ENCODE measurements around the gene EFNB1. TPM values are rescaled to one million over a fixed set of nuclear protein-coding genes. Genes with fewer than 3 reads are reported as not detected.
"Not testable (repeated sequence)": the region's sequence is repeated elsewhere in the genome, so short reads cannot be mapped to it uniquely, and the experiment has no call there.

Gene EFNB1
- 10 to 100 TPM; 19.0 to 77.6 (median 55.3) TPM for total RNA-seq

DNA sequence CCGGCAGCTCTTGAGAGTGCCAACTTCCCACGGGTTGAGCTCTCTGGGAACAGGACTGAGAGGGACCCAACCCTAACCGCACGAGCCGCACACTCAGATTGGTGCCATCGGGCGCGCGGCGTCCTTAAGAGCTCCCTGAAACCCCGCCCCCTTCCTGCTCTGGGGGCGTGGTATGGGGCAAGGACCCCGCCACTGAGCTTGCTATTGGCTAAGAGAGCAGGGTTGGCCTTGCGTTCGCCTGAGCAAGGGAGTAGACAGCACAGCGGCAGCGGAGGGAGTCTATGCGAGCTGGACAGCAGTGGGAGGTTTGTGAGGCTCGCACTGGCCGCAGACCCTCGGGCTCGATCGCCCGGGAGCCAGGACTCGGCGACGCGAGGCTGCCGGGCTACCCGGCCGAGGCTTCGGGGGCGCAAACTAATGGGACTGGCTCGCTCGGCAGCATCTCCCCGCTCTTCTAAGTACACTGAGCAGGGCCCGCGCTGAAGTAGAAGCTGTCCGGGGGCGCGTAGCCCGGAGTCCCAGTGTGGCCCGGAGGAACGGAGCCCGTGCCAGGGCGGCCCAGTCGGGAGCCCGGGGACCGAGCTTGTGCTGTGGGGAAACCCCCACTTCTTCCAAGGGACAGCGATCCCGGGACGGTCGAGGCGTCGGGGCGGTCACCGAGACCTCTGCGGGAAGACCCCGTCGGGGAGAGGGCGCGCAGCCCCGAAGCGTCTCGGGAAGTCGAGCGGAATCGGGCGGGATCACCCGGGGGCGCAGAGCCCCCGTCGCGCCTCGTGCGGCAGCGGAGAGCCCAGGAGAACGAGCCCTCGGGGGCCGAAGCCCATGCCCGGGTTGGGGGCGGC lies at the start of gene EFNB1:
Gene EFNB1, plus strand, starts transcription at position 282 of the 842 bp plus-strand sequence. CDS start 756 bp downstream, outside the sequence.
- Histone ChIP-seq H3K36me3 (no peaks in the 10 kb centered on the region), H3K27ac (peak within 1 kb of the TSS; percentile 70 to 91 (median 86)), H3K4me3 (peak within 1 kb of the TSS; percentile 58 to 89 (median 74)), H3K4me1 (peaks cover 0 to 16% (median 0%) of the 10 kb centered on the region in 4 donors), H3K9me3 (no peaks in the 10 kb centered on the region), H3K27me3 (no peaks in the 10 kb centered on the region)
- DNase-seq, result peak; percentile 86 to 95 (median 90)
- TF ChIP-seq, protein P1, sequence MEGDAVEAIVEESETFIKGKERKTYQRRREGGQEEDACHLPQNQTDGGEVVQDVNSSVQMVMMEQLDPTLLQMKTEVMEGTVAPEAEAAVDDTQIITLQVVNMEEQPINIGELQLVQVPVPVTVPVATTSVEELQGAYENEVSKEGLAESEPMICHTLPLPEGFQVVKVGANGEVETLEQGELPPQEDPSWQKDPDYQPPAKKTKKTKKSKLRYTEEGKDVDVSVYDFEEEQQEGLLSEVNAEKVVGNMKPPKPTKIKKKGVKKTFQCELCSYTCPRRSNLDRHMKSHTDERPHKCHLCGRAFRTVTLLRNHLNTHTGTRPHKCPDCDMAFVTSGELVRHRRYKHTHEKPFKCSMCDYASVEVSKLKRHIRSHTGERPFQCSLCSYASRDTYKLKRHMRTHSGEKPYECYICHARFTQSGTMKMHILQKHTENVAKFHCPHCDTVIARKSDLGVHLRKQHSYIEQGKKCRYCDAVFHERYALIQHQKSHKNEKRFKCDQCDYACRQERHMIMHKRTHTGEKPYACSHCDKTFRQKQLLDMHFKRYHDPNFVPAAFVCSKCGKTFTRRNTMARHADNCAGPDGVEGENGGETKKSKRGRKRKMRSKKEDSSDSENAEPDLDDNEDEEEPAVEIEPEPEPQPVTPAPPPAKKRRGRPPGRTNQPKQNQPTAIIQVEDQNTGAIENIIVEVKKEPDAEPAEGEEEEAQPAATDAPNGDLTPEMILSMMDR (IDR thresholded peaks at IDR 0.05), result no peak
- TF ChIP-seq POLR2A (IDR thresholded peaks at IDR 0.05), result peak; percentile 97 to 99

DNA sequence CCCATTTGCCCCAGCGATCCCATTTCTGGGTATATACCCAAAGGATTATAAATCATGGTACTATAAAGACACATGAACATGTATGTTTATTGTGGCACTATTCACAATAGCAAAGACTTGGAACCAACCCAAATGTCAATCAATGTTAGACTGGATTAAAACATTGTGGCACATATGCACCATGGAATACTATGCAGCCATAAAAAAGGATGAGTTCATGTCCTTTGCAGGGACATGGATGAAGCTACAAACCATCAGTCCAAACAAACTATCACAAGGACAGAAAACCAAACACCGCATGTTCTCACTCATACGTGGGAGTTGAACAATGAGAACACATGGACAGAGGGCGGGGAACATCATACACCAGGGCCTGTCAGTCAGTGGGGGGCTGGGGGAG lies 47.5 kb upstream of the EFNB1 start:
- not testable (repeated sequence) for H3K4me3 ChIP-seq, H3K4me1 ChIP-seq, H3K9me3 ChIP-seq, H3K27ac ChIP-seq, DNase-seq, H3K27me3 ChIP-seq, H3K36me3 ChIP-seq

DNA sequence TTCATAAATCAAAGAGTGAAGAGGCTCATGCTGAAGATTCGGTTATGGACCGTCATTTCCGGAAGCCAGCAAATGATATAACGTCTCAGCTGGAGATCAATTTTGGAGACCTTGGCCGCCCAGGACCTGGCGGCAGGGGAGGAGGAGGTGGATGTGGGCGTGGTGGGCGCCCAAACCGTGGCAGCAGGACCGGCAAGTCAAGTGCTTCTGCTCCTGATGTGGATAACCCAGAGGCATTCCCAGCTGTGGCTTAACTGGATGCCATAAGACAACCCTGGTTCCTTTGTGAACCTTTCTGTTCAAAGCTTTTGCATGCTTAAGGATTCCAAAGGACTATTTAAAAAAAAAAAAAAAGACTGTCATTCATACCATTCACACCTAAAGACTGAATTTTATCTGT lies 44.0 kb upstream of the EFNB1 start:
- no peaks in the 10 kb centered on the region for H3K36me3 ChIP-seq
- H3K4me1 ChIP-seq, result no peaks in the 10 kb centered on the region
- TF ChIP-seq, protein P1 (IDR thresholded peaks at IDR 0.05), result no peak
- no peak for TF ChIP-seq POLR2A (IDR thresholded peaks at IDR 0.05)
- no peak for DNase-seq
- H3K4me3 ChIP-seq, result no peak overlapping the region
- H3K9me3 ChIP-seq, result no peaks in the 10 kb centered on the region
- H3K27ac ChIP-seq, result no peak overlapping the region
- H3K27me3 ChIP-seq, result no peaks in the 10 kb centered on the region

DNA sequence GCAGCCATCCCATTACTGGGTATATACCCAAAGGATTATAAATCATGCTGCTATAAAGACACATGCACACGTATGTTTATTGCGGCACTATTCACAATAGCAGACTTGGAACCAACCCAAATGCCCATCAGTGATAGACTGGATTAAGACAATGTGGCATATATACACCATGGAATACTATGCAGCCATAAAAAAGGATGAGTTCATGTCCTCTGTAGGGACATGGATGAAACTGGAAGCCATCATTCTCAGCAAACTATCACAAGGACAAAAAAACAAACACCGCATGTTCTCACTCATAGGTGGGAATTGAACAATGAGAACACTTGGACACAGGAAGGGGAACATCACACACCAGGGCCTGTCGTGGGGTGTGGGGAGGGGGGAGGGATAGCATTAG lies 42.2 kb upstream of the EFNB1 start:
- not testable (repeated sequence) for H3K9me3 ChIP-seq, DNase-seq, H3K4me3 ChIP-seq, H3K27me3 ChIP-seq, H3K4me1 ChIP-seq, H3K27ac ChIP-seq, H3K36me3 ChIP-seq

DNA sequence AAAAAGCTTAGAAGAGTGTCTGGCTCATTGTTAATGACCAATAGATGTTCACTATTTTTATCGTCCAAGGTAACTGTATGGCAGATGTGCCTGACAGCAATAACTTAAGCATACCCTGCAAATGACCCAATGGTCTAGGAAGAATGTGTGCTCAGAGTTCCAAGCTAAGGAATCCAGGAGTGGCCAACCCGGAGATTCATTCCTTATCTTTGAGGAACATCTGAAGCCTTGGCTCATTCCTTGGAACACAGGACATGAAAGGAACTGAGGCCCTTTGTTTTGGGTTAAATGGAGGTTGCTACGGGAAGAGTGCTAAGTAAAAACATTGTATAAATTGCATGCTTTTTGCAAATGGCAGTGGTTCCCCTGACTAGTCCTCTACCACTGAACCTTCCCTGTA lies 38.9 kb upstream of the EFNB1 start:
- Histone ChIP-seq H3K9me3 (no peaks in the 10 kb centered on the region), H3K4me3 (no peak overlapping the region), H3K27ac (no peak overlapping the region), H3K27me3 (no peaks in the 10 kb centered on the region), H3K36me3 (no peaks in the 10 kb centered on the region), H3K4me1 (no peaks in the 10 kb centered on the region)
- TF ChIP-seq POLR2A (IDR thresholded peaks at IDR 0.05), result no peak
- TF ChIP-seq, protein P1 (IDR thresholded peaks at IDR 0.05), result no peak
- DNase-seq, result no peak

DNA sequence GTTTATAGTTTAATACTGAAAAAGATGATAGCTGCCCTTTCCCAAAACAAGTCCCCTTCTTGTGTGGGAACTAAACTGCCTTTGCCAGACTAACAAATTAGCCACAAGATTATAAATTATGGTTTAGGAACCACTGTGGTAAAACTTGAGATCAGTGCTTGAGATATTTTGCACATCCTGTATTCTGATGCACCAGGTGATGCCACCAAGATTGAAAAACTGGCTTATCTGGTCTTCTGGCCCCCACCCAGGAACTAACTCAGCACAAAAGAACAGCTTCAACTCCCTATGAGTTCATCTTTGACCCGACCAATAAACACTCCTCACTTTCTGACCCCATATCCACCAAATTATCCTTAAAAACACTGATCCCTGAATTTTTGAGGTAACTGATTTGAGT lies 36.7 kb upstream of the EFNB1 start:
- H3K4me3 ChIP-seq, result no peak overlapping the region
- no peak for DNase-seq
- H3K27me3 ChIP-seq, result no peaks in the 10 kb centered on the region
- TF ChIP-seq, protein P1 (IDR thresholded peaks at IDR 0.05), result no peak
- no peak for TF ChIP-seq POLR2A (IDR thresholded peaks at IDR 0.05)
- no peaks in the 10 kb centered on the region for H3K9me3 ChIP-seq
- H3K27ac ChIP-seq, result no peak overlapping the region
- H3K4me1 ChIP-seq, result no peaks in the 10 kb centered on the region
- no peaks in the 10 kb centered on the region for H3K36me3 ChIP-seq
